A673 (cell line): ENCODE measurements around the gene RPTOR.

Experiments
- EZH2 ChIP-seq: fragments of 200-600 bp; sonication (generic); IDR thresholded peaks from 2 replicates; pipeline ENCODE4 v1.6.1; 2017; ENCODE audit warnings: borderline replicate concordance, low read depth, mild to moderate bottlenecking, mixed read lengths, antibody characterized with exemption, low read length; ENCODE audit not compliant: poor library complexity, severe bottlenecking
- TF ChIP-seq, protein P1 (sequence below): fragments of 300-800, 200-600 bp; sonication (generic); conservative IDR thresholded peaks from 2 replicates; pipeline ENCODE4 v1.5.1; 2017; ENCODE audit warnings: low read depth, mild to moderate bottlenecking, antibody characterized with exemption, low read length, moderate library complexity, mixed read lengths

DNA sequence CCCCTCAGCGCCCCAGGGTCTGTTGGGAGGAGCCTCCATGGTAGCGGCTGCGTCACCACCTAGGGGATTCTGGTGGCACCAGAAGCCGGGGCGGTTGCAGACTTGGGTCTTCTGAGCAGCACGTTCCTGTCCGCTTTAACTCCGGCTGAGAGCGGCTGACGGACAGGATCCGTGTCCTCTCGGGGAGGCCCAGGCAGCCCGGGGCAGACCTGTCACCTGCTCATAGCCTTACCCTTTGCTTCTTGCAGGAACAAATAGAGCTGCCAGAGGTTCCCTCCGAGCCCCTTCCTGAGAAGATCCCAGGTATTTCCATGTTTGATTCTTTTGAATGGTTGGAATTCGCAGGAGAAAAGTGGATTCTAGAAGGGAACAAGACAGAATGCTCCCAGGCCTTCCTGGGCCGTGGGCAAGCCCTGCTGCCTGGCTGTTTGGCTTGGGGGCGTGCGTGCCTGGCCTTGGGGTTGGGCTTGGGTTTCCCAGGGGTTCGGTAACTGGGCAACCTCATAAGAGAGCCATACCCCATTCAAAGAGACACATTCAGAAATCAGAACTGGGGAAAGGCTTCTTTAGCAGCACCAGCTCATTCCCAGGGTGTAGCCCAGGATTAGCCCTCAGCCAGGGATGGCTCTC, 453.6 kb downstream of the RPTOR start:
- TF ChIP-seq, protein P1, sequence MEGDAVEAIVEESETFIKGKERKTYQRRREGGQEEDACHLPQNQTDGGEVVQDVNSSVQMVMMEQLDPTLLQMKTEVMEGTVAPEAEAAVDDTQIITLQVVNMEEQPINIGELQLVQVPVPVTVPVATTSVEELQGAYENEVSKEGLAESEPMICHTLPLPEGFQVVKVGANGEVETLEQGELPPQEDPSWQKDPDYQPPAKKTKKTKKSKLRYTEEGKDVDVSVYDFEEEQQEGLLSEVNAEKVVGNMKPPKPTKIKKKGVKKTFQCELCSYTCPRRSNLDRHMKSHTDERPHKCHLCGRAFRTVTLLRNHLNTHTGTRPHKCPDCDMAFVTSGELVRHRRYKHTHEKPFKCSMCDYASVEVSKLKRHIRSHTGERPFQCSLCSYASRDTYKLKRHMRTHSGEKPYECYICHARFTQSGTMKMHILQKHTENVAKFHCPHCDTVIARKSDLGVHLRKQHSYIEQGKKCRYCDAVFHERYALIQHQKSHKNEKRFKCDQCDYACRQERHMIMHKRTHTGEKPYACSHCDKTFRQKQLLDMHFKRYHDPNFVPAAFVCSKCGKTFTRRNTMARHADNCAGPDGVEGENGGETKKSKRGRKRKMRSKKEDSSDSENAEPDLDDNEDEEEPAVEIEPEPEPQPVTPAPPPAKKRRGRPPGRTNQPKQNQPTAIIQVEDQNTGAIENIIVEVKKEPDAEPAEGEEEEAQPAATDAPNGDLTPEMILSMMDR: no peak
- no peak for TF ChIP-seq EZH2
